Frontal cortex (tissue), 4 donors: ENCODE data around the gene DNASE1L3. TPM values are rescaled to one million over a fixed set of nuclear protein-coding genes. Genes with fewer than 3 reads are reported as not detected.

Experiments used
- DNase-seq, 2 donors: peaks; one replicate each; pipeline ENCODE4 v3.0.0; 2012; ENCODE audit warnings: low spot score in 2 of 2
- FAIRE-seq: peaks from 2 replicates; lab custom pipeline; 2012; peaks lifted over from hg19 to GRCh38; lab: Jason Lieb, UNC
- total RNA-seq: library from RNA; depleted of rRNA; stranded (reverse); fragments of >200 nt; gene quantifications from one replicate; pipeline ENCODE4 v1.2.3, GENCODE V29; 2014
- donor health status: control.
- donor health status: control.
- donor health status: control.

Gene DNASE1L3
- total RNA-seq, 1 donor from 2014 or later = 0.41 TPM

DNA sequence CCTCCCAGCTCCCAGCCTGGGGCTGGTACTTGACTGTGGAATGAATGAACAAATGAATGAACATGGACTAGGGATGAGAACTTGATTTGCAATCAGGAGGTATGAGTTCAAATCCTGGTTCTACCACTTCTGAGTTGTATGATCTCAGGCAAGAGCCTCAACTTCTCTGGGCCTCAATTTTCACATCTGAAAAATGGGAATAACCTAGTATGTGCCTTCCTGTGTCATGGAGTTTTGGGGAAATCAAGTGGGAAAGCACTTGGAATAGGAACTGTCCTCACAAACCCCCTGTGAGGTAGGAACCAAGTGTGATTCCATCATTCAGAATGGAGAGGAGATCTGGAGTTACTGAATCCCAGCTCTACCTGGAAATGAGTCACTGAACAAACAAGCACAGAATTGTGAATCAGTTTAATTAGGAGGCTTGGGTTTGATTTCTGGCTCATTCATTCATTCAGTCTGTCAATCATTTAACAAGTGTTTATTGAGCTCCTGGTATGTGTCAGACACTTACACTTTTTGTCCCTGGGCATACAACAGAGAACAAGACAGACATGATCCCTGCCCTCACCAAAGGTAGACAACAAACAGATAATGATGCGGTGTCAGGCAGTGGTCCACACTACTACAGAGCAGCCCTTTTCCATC, 29.7 kb downstream of the DNASE1L3 start:
- DNase-seq (no peak), FAIRE-seq (no peak)

DNA sequence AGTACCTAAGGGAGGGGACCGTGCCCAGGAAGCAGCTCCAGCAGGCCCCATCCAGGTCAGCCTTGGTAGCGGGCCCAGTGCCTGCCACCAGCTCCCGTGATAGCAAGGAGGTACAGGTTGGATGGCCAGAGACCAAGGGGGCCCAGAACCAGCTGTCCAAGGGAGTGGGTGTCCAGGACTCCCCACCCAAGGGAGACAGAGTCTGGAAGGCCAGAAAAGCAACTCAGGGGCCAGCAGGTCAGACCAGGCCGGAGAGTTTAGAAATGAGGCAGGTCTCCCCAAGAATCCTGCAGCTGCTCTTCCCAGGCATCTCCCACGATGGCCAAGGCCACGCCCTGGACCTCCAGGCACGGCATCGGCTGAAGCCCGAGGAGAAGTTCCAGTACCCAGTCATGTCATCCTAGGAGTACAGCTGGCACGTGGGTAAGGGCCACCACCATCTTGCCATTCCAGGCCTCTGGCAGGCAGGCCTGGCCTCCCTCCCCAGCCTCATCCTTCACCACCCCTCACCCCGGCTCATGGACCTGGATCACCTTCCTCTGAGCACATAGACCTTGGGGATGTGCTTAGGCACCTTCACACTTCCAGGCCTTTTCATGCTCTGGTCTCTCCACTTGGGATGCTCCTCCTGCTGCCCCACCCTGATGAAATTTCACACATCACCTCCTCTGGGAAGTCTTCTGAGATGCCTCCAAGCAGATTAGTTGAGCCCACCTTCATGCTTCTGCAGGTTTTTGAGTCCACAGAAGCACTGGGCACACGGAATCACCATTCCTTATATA, 30.5 kb downstream of the DNASE1L3 start:
- DNase-seq = no peak
- no peak for FAIRE-seq

GRCh38 chr3:58179235-58180098, 31.3 kb downstream of the DNASE1L3 start:
- no peak for DNase-seq
- no peak for FAIRE-seq

- DNase-seq (no peak), FAIRE-seq (no peak)
Measured at GRCh38 chr3:58178528-58179234, 32.1 kb downstream of the DNASE1L3 start.

DNA sequence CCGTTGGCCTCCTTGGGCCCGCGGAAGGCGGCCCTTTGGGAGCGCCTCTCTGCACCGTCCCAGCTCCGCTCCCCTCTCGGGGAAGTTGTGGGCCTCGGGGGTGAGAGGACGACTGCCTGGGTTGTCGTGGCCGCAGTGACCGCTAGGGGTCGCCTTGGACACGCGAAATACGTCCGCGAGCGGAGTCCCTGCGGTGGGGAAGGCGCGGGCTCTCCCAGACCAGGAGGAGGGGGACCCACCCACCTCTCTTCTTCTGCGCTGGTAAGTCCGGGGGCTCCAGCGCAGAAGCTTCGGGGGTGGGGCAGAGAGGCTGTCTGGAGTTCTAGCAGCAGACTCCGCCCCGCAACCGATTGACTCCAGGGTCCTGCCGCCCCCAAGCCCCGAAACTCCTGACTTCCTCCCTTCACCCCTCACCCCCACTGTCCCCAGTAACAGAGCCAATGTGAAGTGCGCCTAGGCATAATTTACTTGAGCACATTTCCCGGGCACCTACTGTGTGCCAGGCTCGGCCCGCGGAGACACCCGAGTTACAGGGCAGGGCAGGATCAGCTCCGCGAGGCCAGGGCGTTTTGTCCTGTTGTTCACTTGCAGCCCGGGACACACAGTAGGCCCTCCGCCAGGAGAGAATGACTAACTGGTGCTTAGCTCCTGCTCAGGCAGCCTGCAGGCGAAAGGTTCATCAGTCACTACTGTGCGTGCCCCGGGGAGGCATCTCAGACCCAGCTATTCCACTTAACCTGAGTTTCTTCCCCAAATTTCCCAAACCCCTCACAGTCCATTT, 32.8 kb downstream of the DNASE1L3 start:
- no peak for FAIRE-seq

GRCh38 chr3:58176827-58177489, 33.8 kb downstream of the DNASE1L3 start:
- DNase-seq (no peak), FAIRE-seq (no peak)

More for the DNA sequence above, 32.8 kb downstream of the DNASE1L3 start:
- DNase-seq = peak; percentile 51 to 83

GRCh38 chr3:58176185-58176530, 34.6 kb downstream of the DNASE1L3 start:
- FAIRE-seq (no peak), DNase-seq (no peak)

- FAIRE-seq (no peak), DNase-seq (no peak)
Measured at GRCh38 chr3:58175437-58176184, 35.2 kb downstream of the DNASE1L3 start.

DNA sequence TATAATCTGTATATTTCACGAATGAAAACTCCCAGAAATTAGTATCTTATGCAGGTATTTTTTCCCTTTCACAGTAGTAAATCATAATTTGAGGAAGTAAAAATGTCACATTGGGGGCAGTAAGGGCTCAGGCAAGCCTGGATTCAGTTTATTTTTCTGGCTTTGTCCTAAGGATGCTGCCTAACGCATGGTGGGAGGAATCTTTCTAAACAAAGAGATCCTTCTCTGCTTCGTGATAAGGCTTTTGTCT, 35.7 kb downstream of the DNASE1L3 start:
- no peak for FAIRE-seq
- DNase-seq = no peak

DNA sequence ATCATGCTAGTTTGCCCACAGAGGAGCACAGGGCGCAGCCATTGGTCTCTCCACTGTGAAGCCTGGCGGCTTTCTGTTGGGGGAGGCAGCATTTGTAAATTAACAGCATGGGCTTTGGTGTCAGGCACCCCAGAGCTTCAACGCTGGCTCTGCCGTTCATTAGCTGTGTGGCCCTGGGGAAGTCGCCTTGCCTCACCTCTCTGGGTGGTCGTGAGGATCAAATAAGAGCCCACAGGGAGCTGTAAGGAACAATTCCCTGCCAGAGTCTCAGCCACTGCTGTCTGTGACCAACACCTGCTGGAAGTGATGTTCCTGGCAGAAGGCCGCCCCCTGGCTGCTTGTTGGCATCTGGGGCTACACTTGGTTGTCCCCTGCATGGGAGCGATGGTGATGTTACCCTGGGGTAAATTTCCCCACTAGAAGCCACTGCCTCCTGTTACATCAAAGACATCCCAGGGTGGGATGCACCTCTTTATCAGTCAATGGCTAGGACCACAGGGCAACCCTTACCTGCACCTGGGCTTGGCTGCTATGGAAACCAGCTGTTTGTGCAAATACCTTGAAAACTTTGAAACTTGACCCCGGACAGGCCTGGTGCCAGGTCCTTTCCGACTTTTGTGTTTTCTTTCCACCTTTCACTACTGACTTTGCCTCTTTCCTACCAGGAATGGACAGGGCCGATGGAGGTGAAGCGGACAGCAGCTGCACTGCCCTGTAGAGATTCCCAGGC, 36.9 kb downstream of the DNASE1L3 start:
- no peak for FAIRE-seq
- no peak for DNase-seq

DNA sequence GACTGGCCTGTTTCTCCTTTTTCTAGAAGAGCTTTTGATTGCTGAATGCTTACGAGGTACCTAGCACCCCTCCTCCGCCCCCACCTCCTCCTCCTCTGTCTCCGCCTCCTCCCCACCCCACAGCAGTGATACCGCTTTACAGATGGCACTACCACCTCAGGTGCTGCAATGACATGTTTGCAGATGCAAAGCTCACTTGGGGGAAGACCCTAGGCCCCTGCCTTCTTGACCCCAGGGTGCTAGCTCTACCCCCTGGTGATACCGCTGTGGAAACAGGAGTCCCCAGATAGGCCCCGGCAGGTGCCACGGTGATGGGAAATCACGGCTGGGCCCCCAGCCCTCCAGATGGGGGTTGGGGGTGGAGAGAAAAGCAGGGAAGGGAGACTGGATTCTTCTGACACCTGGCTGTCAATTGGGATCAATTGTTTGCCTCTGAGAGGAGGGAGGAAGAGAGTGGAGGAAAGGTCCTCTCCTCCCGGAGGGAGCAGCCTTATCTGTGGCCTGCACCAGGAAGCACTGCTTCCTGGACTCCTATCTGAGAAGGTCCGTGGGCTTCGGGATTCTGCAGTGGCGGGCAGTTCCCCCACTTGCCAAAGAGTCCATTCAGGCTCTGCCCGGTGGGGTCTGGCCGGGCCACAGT, 37.6 kb downstream of the DNASE1L3 start:
- DNase-seq = no peak
- no peak for FAIRE-seq

- DNase-seq (no peak), FAIRE-seq (no peak)
Measured at GRCh38 chr3:58171126-58171525, 39.6 kb downstream of the DNASE1L3 start.

GRCh38 chr3:58170376-58170775, 40.4 kb downstream of the DNASE1L3 start:
- DNase-seq (no peak), FAIRE-seq (no peak)

GRCh38 chr3:58169371-58169770, 41.4 kb downstream of the DNASE1L3 start:
- FAIRE-seq = no peak
- DNase-seq = no peak

DNA sequence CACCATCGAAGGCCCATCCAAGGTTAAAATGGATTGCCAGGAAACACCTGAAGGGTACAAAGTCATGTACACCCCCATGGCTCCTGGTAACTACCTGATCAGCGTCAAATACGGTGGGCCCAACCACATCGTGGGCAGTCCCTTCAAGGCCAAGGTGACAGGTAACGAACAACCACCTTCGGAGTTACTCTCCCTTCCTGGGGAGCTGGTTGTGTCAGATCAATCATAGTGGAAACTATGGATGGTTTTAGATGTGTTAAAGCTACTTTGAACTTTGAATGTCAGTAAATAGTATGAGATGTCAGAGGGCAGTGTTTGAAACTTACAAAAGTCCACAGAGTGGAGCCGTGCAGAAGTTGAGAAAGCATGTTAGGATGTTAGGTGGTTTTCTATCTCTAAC, 42.3 kb downstream of the DNASE1L3 start:
- FAIRE-seq (no peak), DNase-seq (no peak)

DNA sequence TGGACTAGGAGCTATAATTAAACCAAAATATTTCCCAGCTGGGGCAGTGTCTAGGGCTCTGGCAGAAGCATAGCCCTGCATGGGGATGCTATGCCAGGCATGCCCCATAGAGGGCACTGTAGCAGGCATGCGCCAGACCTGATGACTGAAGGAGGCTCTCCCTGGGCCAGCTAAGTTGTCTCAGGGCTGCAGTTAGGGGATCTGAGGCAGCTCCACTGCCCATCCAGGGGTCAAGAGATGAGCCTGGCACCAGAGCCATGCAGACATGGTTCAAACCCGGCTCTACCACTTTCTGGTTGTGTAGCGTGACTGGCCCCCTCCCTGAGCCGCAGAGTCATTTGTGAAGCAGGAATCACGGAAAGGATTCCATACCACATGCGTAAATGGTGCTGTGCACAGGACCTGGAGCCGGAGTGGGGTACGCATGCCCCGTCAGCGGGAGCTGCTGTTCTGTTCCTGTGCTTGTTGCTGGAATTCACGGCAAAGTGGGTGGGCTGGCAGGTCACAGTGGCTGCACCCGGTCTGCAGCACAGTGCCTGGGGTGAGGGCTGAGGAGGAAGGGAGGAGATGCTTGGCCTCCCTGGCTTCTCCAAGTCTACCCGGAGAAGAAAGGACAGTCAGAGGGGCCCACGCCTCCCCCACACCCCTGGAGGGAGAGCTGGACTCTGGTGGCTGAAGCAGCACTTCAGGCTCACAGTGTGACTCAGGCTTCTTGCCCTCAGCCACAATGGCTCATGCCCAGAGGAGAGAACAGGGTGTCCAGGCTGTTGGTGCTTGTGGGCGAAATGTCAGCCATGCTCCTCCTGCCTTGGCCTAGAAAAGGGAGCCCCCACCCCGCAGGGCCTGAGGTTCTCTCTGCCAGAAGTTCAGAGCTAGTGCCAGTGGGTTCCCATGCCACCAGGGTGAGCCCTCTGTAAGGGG, 43.1 kb downstream of the DNASE1L3 start:
- no peak for FAIRE-seq
- peak; percentile 34 to 67 for DNase-seq
